SK-N-SH treated with all-trans-retinoic acid at 6 μM for 48 hours (cell line): ENCODE data around the gene LEAP2.

Experiments
- GLIS3 ChIP-seq: fragments of 250-450 bp; sonication (Bioruptor Pico); IDR thresholded peaks from 2 replicates; pipeline ENCODE4 v1.5.0; 2020; ENCODE audit warnings: mild to moderate bottlenecking, moderate library complexity
- RARB ChIP-seq: fragments of 250-450 bp; sonication (Bioruptor Pico); IDR thresholded peaks from 2 replicates; pipeline ENCODE4 v1.8.0; 2021; ENCODE audit warnings: mild to moderate bottlenecking, moderate library complexity
- ZC3H10 ChIP-seq: fragments of 250-450 bp; sonication (Bioruptor Pico); IDR thresholded peaks from 2 replicates; pipeline ENCODE4 v1.5.1; 2021; ENCODE audit warnings: mild to moderate bottlenecking, moderate library complexity
- ZFP3 ChIP-seq: fragments of 250-450 bp; sonication (Bioruptor Pico); IDR thresholded peaks from 2 replicates; pipeline ENCODE4 v1.5.0; 2020; ENCODE audit warnings: mild to moderate bottlenecking, moderate library complexity

DNA sequence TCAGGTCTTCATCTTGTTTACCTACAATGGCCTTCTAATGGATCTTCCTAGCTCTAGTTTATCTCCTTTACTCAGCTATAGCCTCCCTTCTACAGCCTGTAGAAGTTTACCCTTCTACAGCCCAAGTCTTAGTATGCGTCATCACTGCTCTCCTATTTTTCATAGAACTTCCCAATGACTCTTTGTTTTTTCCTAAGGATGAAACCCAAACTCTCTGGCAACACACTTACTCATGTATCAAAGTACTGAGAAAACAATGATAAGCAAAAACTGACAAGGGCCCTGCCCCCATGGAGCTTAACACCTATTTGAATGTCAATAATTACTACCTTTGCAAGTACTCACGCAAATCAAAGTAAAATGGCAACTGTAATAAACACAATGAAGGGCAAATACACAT is 33.7 kb downstream of the LEAP2 start:
- no peak for TF ChIP-seq ZC3H10
- no peak for TF ChIP-seq RARB (CRISPR knock-in tag)
- no peak for TF ChIP-seq ZFP3 (CRISPR knock-in tag)
- no peak for TF ChIP-seq GLIS3 (CRISPR knock-in tag)
